ENCODE results near the gene ZDHHC22.

GRCh38 chr14:77108753-77109152 is 32.8 kb downstream of the ZDHHC22 start:
- TF ChIP-seq REST (IDR thresholded peaks at IDR 0.05; ENCODE audit: low read depth, low read length): no peak
- TF ChIP-seq POLR2AphosphoS5 (IDR thresholded peaks at IDR 0.05; ENCODE audit: low read depth, low read length): no peak
- TF ChIP-seq CTCF (IDR thresholded peaks at IDR 0.05): no peak
- no peak for TF ChIP-seq NFIC (IDR thresholded peaks at IDR 0.05; ENCODE audit: borderline replicate concordance)
- TF ChIP-seq FOXM1 (IDR thresholded peaks at IDR 0.05; ENCODE audit: low read depth): no peak
- TF ChIP-seq GABPA (IDR thresholded peaks at IDR 0.05; ENCODE audit: low read depth): no peak
- no peak for TF ChIP-seq CHD2 (IDR thresholded peaks at IDR 0.05; ENCODE audit: low read length, partially characterized antibody)
- TF ChIP-seq JUND (IDR thresholded peaks at IDR 0.05): no peak
- TF ChIP-seq USF2 (IDR thresholded peaks at IDR 0.05; ENCODE audit: borderline replicate concordance, low read depth, low read length): no peak
- TF ChIP-seq TCF12 (IDR thresholded peaks at IDR 0.05): no peak
- TF ChIP-seq RAD21 (IDR thresholded peaks at IDR 0.05; ENCODE audit: low read length): no peak
- no peak for TF ChIP-seq USF1 (IDR thresholded peaks at IDR 0.05; ENCODE audit: borderline replicate concordance, low read depth)

Measured in SK-N-SH (cell line).